HL-60 (cell line): ENCODE results near the gene CTNNBIP1.
A peak's percentile ranks its signal among the peaks of the same experiment; 100 is the strongest.

Source experiments
- POLR2AphosphoS5 ChIP-seq: IDR thresholded peaks from 2 replicates; pipeline ENCODE4 v1.6.1; 2012; ENCODE audit warnings: low read depth
- REST ChIP-seq: IDR thresholded peaks from 2 replicates; pipeline ENCODE4 v1.6.1; 2012; ENCODE audit warnings: low read depth; ENCODE audit not compliant: insufficient replicate concordance
- TF ChIP-seq, protein P1 (sequence below): IDR thresholded peaks from one replicate; pipeline ENCODE4 v1.5.1; 2011; ENCODE audit warnings: low read length, control low read depth, inconsistent platforms; ENCODE audit not compliant: insufficient read depth

DNA sequence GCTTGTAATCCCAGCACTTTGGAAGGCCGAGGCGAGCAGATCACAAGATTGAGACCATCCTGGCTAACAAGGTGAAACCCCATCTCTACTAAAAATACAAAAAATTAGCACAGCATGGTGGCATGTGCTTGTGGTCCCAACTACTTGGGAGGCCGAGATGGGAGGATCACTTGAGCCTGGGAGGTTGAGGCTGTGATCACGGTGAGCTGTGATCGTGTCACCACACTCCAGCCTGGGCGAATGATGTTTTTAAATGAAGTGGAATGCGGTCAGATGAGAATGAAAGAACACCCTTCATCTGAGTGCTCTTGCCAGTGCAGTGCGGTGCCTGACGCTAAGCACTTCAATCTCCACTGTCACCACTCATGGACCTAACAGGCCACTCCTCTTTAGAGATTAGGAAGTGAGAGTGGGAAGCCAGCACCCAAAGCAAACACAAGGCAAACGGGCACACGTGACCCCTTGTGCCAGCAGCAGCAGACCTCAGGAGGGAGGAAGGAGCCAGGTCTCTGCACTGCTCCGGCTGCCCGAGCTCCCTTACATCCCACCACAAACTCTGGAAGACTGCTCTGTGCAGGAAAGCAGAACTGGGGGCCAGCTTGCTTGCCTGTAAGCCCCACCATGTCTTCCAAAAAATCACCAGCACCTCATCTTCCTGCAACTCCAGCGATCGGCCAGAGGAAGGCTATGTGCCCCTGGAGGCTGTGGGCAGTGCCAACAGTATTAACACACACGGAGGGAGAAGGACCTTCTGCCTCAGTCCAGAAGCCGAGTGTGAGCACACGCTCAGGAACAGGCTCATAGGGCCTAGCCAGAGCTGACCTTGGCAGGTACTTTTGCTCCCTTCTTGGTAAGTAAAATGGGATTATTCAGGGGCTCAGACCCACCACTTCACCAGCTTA, 9.7 kb downstream of the CTNNBIP1 start:
- TF ChIP-seq REST (no peak), POLR2AphosphoS5 (peak; percentile 83)
- TF ChIP-seq, protein P1, sequence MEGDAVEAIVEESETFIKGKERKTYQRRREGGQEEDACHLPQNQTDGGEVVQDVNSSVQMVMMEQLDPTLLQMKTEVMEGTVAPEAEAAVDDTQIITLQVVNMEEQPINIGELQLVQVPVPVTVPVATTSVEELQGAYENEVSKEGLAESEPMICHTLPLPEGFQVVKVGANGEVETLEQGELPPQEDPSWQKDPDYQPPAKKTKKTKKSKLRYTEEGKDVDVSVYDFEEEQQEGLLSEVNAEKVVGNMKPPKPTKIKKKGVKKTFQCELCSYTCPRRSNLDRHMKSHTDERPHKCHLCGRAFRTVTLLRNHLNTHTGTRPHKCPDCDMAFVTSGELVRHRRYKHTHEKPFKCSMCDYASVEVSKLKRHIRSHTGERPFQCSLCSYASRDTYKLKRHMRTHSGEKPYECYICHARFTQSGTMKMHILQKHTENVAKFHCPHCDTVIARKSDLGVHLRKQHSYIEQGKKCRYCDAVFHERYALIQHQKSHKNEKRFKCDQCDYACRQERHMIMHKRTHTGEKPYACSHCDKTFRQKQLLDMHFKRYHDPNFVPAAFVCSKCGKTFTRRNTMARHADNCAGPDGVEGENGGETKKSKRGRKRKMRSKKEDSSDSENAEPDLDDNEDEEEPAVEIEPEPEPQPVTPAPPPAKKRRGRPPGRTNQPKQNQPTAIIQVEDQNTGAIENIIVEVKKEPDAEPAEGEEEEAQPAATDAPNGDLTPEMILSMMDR = no peak
